ENCODE data around the gene SPIRE1.
"Not testable (repeated sequence)": the region's sequence is repeated elsewhere in the genome, so short reads cannot be mapped to it uniquely, and the experiment has no call there.

The SPIRE1 gene

GRCh38 chr18:12497296-12497695 lies 160.6 kb downstream of the SPIRE1 start:
- DNase-seq (ENCODE audit: low read depth in 2 of 3, low spot score in 2 of 3): no peak

DNA sequence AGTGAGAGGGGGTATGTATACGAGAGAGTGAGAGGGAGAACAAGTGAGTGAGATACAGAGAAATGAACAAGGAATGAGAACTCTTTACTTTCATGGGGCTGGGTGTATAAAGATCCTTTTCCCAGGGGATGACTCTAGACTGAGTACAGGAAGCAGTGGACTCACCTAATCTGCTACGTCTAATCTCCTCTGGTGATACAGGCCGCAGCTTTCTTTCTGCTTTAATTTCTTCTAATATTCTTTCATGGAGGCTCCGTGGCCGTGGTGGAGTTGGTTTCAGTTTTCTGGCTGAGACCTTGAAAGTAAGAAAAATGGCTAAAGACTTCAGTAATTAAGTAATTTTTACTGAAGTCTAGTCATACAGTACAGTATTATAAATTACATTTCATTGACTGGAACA lies 165.0 kb downstream of the SPIRE1 start:
- DNase-seq (ENCODE audit: low read depth in 2 of 3, low spot score in 2 of 3): no peak

DNA sequence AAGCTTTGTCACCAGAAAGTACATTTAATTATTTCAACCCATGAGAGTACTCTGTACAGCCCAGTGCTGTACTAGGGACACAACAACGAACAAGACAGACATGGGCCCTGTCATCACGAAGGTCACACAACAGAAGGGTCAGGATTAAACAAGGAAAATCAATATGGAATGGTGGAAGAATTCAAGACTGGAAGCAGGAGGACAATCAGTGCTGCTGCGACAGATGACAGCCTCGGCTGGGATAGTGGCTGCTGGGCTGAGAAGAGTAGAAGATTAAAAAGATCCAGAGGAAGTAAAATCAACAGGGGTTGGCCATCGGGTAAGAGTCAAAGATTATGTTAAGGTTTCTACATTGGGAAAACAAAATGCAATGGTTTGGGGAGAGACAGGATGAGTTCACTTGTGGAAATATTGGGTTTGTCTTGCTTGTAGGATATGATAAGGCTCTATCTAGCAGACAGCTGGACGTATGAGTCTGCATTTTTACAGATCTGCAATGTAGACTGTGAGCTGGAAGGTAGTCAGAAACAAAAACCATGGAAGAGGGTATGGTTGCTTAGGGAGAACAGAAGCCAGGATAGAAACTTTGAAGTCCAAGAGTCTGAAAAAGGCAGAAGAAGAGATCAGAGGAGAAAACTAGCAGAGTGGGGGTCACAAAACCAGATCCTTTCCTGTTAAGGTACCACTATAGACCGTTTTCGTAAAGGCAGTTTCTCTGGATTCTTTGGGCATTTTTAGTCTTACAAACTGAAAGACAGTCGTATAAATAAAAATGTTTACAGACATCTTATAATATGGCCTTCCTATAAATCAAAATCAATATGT lies 166.1 kb downstream of the SPIRE1 start:
- DNase-seq (ENCODE audit: low read depth in 2 of 3, low spot score in 2 of 3): no peak

GRCh38 chr18:12485479-12486105 lies 172.3 kb downstream of the SPIRE1 start:
- DNase-seq (ENCODE audit: low read depth in 2 of 3, low spot score in 2 of 3): no peak

DNA sequence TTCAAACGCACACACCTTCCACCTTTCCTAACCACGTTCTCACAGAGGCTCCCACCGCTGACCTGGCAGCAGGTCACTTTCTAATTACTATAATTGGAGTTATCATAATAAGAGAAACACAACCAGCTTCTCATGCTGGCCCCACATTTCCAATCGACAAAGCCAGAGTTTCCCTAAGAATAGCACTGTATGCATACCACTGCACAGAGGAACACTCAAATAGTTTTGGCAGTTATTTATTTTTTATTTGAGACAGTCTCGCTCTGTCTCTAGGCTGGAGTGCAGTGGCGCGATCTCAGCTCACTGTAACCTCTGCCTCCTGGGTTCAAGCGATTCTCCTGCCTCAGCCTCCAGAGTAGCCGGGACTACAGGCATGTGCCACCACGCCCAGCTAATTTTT lies 176.0 kb downstream of the SPIRE1 start:
- DNase-seq (ENCODE audit: low read depth in 2 of 3, low spot score in 2 of 3): not testable (repeated sequence)

DNA sequence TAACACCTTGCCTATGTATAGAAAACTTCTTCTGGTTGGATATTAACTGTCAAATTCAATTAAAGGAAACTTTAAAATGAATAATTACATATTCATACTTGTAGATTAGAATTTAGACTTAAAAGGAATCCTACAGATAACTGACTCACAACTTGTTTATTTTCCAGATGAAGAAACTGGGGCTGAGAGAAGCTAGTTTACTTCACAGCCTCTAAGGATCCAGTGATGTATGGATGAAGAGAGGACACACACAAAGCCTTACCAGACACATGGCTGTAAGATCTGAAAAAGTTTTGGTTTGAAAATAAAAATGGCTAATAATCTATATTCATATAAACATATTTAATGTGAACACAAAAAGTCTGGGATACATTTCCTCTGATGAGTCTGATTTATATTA lies 177.9 kb downstream of the SPIRE1 start:
- DNase-seq (ENCODE audit: low read depth in 2 of 3, low spot score in 2 of 3): no peak

DNA sequence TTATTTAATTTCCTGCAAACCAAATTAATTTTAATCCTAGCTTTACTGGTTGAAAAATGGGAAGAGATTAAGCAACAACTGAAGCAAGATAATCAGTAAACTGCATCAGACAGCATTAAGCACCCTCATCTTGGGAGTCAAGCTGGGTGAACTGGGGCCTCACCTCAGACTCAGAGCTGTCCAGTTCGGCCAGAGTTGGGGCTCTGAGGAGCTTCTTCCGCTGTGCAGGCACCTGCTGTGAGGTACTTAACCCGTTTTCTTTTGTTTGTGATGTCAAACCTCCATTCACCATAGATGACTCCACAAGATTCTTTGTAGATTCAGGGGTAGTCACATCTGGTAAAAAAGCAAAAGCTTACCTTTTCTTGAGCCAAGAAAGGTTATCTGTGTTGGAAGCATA lies 178.4 kb downstream of the SPIRE1 start:
- no peak for DNase-seq (ENCODE audit: low read depth in 2 of 3, low spot score in 2 of 3)

DNA sequence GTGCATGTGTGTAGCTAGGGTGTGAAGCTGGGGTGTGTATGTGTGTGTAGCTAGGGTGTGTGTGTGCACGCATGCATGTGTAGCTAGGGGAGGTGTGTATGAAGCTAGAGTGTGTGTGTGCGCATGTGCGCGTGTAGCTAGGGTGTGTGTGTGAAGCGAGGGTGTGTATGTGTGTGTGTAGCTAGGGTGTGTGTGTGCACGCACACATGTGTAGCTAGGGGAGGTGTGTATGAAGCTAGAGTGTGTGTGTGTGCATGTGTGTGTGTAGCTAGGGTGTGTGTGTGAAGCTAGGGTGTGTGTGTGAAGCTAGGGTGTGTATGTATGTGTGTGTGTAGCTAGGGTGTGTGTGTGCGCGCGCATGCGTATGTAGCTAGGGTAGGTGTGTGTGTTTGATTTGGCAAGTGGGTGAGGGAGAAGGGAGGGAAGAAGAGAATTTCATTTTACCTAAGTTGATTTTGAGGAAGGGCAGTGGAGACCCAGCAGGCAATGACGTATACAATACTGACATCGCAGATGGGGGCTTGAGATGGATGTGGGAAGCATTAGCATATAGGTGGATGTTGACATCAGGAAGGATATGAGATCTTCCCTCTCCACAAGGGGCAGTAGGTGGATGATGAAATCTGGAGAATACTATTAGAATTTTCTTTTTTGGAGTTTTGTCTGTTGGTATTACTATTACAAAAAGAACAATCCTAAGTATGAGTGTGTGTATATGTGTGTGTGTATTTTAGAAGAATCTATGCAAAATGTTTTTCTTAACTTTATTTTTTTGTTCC lies 179.4 kb downstream of the SPIRE1 start:
- DNase-seq (ENCODE audit: low read depth in 2 of 3, low spot score in 2 of 3): no peak

- no peak for DNase-seq (ENCODE audit: low read depth in 2 of 3, low spot score in 2 of 3)
These were observed 180.3 kb downstream of the SPIRE1 start for GRCh38 chr18:12477606-12478005.

- DNase-seq (ENCODE audit: low read depth in 2 of 3, low spot score in 2 of 3): no peak
These were observed 181.0 kb downstream of the SPIRE1 start for GRCh38 chr18:12476955-12477354.

- no peak for DNase-seq (ENCODE audit: low read depth in 2 of 3, low spot score in 2 of 3)
These were observed 183.0 kb downstream of the SPIRE1 start for GRCh38 chr18:12474876-12475275.

DNA sequence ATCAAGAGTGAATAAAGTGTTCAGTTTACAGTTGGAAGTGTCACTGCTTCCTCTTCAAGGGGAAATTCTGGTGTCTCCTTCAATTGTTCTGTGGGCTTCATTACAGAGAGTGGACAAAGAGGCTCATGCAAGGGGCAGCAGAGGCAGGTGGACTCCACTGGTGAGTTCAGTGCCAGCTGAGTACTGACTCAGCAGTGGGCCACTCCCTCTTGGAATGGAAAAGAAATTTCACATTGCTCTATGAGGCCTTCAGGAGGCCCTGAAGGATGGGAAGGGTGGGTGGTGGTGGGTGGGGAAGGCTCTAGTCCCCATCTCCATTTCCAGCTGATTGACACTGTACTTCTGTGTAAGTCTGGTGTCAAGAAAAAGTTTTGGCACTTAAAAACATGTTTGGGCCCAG lies 183.8 kb downstream of the SPIRE1 start:
- DNase-seq (ENCODE audit: low read depth in 2 of 3, low spot score in 2 of 3): no peak

- DNase-seq (ENCODE audit: low read depth in 2 of 3, low spot score in 2 of 3): no peak
These were observed 187.4 kb downstream of the SPIRE1 start for GRCh38 chr18:12470382-12471075.

DNA sequence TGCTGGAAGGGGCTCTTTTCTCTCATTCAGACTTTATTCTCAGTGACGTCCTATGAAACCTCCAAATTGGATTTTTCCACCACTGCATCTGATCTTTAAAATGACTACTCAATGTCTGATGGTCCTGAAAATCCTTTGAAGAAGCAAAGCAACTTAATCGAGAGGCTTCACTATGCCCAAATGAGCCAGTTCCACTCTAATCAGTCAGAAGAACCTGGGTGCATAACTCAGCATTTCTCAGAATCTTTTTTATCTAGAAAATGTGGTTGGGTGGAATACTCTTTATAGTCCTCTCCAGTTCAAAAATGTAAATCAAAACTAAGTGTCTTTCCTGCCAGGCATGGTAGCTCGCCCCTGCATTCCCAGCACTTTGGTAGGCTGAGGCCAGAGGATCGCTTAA lies 189.5 kb downstream of the SPIRE1 start:
- DNase-seq (ENCODE audit: low read depth in 2 of 3, low spot score in 2 of 3): no peak

GRCh38 chr18:12464731-12465130 lies 193.2 kb downstream of the SPIRE1 start:
- no peak for DNase-seq (ENCODE audit: low read depth in 2 of 3, low spot score in 2 of 3)

GRCh38 chr18:12463191-12463590 lies 194.7 kb downstream of the SPIRE1 start:
- DNase-seq (ENCODE audit: low read depth in 2 of 3, low spot score in 2 of 3): no peak

DNA sequence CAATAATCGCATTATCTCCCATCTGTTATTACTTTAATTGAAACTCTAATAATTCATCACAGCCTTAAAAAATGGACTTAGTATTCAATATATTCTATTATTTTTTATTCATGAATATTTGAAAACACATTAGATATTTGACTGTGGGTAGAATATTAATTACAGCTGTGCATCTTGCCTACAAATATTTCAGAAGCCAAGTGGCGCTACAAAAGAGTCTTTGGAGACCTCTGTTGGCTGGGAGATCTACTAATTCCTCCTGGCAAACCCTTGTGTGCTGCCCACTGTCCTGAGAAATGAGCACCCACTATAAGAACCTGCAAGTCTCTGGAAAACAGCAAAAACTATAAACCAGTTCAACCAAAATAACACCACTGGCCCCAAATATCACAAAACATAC lies 195.7 kb downstream of the SPIRE1 start:
- no peak for DNase-seq (ENCODE audit: low read depth in 2 of 3, low spot score in 2 of 3)

DNA sequence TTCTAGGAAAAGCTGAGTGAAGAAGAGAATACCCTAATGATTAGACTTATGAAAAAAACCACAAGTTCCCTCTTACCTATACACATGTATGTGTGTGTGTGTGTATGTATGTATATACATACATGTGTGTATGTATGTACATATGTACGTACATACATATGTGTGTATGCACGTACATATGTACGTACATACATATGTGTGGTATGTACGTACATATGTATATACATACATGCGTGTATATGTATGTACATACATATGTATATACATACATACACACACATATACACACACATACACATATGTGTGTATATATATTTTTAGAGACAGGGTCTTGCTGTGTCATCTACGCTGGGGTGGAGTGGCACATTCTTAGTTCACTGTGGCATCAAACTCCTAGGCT lies 196.6 kb downstream of the SPIRE1 start:
- DNase-seq (ENCODE audit: low read depth in 2 of 3, low spot score in 2 of 3): no peak

GRCh38 chr18:12460874-12461273 lies 197.0 kb downstream of the SPIRE1 start:
- DNase-seq (ENCODE audit: low read depth in 2 of 3, low spot score in 2 of 3): no peak

DNA sequence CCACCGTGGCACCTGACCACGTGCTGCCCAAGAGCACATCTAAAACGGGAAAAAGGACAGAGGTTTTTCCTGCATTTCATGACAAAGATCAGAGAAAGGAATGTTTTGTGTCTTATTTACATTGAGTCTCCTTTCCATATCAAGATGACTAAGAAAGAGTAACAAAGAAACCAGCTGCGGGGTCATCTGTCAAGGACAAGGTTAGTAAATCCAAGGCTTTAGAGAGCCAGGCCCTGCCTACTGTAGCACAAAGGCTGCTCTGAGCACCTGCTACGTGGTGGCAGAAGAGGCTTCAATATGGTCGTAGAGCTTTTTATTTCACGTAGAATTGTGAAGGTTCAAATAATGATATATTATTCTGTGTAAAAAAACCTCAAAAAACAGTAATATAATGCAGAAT lies 199.1 kb downstream of the SPIRE1 start:
- no peak for DNase-seq (ENCODE audit: low read depth in 2 of 3, low spot score in 2 of 3)

DNA sequence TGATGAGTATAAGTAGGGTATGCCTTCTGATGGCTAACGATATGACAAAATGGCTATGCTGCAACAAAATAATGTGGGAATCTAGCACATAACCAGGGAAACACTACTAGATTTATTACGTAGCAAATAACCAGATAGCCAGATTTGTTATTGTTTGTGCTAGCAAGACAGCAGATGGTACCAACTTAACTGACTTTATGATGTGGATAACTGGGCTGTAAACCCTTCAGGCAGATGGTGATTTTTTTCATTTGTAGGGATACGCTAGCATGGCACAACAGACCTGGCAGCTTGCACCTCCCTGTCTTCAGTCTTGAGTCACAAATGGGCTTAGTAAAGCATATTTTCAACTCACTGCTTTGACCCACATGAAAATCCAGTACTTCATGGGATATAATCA lies 201.5 kb downstream of the SPIRE1 start:
- no peak for DNase-seq (ENCODE audit: low read depth in 2 of 3, low spot score in 2 of 3)

All from activated CD8-positive, alpha-beta memory T cell treated with anti-CD3 and anti-CD28 coated beads for 48 hours (primary cell).